Right ventricle myocardium superior (tissue), 1 donor: ENCODE measurements around the gene KCNJ16. TPM values are rescaled to one million over a fixed set of nuclear protein-coding genes. Genes with fewer than 3 reads are reported as not detected.

Experiments used
- ATAC-seq: fragments of 200-7000 bp; cut with Tn5 transposase; one replicate; pipeline ENCODE4 v1.9.1; 2020; ENCODE audit warnings: mild to moderate bottlenecking; ENCODE audit not compliant: poor library complexity
- DNase-seq: peaks from one replicate; pipeline ENCODE4 v3.0.0-alpha.2; 2020
- intact Hi-C: fragments of 100-400 bp; cut with DNase I; formaldehyde crosslinking; loops from one replicate; pipeline ENCODE4 v1.11.2; 2022
- total RNA-seq: library from RNA; stranded (reverse); fragmentation: NEBNext Ultra II Directional; extraction: Animal tissue kit (Norgen Biotek cat#: 25700); gene quantifications from one replicate; pipeline ENCODE4 v1.2.1, GENCODE V29; 2021
- donor health status: DM: no; HTN: yes; CAD: no; lungs with severe emphysema.

Gene KCNJ16
- total RNA-seq, 1 donor from 2014 or later, result not detected

DNA sequence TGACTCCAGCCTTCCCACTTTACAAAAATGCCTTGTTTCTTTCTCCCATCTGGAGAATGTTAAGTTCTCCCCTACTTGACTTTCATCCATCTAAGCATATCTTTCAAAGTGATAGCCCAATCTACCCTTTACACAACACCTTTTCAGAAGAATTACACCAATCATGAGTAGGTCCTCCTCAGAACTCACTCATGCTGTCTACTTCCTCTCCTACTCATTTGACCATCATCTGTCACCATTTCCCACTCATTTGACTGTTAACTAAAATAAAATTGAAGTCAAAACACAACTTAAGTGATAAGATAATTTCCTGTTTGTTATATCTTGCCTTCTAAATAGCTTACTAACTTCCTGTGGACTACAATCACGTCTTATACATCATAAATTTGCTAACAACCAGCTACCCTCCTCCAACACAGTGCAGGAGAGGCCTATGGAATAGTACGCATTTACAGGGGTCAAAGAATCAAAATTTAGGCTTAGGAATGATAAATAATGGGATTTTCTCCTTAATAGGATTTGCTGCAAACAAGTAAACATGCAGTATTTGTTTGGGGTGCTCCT is 16.1 kb downstream of the KCNJ16 start:
- ATAC-seq (no peak), DNase-seq (no peak)
- intact Hi-C loops, result no loop called here

DNA sequence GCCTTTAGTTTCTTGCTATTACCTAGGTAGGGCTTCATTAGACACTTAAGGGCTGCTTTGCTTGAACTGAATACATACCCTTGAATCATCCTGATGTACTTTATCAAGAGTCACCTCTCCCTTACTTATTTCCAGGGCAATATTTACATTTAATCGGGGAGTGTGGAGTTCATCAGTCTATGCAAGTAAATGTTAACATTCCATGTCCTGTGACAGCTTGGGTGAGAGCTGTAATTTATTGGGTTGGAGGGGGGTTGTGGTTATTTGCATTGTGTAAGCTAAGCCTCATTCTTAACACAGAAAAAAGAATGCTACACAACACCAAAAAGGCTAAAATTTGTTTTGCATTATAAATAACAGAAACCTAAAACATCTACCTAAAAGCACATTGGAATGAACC is 16.7 kb downstream of the KCNJ16 start:
- ATAC-seq, result no peak
- DNase-seq, result no peak
- intact Hi-C loops, result no loop called here

DNA sequence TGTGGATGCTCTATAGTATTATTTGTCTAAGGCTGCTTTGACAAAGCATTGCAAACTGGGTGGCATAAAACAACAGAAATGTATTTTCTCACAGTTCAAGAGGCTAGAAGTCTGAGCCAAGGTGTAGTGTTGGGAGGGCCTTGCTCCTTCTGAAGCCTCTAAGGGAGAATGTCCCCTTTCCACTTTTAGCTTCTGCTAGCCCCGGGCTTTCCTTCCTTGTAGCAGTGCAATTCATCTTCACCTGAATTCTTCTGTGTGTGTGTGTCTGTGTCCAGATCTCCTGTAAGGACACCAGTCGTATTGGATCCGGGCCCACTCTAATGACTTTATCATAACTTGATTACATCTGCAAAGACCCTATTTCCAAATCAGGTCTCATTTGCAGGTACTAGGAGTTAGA is 18.1 kb downstream of the KCNJ16 start:
- DNase-seq, result no peak
- intact Hi-C loops, result no loop called here
- no peak for ATAC-seq

DNA sequence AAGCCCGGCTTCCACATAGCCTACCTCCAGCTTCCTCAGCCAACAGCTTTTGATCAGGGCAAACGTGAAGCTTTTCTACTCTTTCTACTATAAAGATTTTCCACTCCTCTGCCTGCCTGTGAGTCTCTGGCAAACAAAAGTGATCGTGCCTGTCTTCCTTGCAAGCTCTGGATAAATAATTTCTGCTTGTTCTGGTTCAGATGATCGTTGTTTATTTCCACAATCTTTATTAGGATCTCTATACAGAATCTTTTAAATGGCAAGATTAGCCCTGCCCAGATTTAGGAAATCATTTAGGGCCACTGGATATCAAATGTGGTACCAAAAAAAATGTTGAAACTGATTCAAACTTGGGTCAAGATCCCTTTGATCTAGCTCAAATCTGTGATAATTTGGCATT is 20.4 kb downstream of the KCNJ16 start:
- intact Hi-C loops, result no loop called here
- DNase-seq (no peak), ATAC-seq (no peak)

DNA sequence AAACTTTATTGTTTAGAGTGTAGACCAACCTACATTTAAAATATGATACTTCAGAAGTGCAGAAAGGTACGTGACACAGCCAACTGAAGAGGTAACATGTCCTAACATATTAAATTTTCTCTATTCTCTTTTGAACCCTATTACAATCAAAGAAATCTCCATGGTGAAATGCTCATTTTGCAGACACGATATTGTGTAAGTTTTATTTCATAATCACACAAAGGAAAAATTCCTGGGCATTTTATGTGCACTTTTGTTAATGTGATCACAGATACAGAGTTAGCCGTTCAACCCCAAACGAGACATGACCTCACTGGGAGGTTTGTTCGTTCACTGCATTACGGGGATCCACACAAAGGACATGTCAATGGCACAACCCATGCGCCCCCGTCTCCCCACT is 21.8 kb downstream of the KCNJ16 start:
- intact Hi-C loops, result no loop called here
- DNase-seq, result no peak
- ATAC-seq, result no peak

DNA sequence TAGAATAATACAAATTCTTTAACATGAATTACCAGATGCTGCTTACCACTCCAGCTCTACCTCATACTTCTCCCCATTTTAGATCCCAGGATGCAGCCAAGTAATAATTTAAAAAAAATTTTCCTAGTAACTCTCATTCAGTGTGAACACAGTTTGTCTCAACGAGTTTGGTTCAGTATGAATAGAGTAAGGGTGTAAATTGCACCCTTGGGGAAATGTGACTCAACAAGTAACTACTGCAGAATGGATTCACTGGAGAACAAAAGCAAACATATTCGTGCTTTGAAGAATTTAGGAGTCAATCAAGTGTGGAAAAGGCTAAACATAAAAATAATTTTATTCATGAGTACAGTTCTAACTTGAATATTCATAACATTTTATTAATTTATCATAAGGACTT is 23.0 kb downstream of the KCNJ16 start:
- intact Hi-C loops, result no loop called here
- DNase-seq (no peak), ATAC-seq (no peak)

DNA sequence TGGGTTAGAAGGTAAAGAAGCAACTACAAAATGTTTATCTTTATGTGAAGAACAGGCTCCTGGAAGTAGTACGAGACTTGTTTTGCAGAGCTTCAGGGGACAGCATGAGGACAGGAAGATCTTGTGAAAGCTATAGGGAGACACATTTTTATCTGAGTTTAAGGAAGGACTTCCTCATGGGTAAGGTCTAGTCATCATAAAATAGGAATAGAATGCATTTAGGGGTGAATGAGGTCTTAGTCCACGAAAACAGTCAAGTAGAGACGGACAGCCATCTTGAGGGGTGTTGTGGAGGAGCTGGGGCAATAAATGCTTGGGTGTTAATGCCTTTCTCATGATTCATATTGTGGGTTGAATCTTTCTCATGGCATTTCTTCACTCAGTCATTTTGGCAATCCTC is 24.3 kb downstream of the KCNJ16 start:
- DNase-seq (no peak), ATAC-seq (no peak)
- intact Hi-C loops, result no loop called here

DNA sequence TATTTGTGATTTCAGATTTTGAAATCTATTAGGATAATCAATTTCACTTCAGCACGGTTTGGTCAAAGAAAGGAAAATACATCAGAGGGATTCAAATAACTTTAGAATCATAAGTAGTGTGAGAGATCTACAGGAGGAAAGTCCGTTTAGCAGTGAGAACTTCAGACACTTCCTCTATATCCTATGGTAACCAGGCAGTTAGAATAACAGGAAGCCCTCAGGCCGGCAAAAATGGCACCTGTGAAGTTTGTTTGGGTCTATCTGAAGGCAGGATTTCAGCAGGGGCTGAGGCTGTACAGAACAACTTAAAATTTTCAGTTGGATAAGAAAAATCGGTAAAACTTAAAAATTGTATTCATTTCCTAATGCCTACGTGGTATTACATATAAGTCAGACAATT is 24.9 kb downstream of the KCNJ16 start:
- intact Hi-C loops, result no loop called here
- ATAC-seq, result no peak
- peak; percentile 40 for DNase-seq

DNA sequence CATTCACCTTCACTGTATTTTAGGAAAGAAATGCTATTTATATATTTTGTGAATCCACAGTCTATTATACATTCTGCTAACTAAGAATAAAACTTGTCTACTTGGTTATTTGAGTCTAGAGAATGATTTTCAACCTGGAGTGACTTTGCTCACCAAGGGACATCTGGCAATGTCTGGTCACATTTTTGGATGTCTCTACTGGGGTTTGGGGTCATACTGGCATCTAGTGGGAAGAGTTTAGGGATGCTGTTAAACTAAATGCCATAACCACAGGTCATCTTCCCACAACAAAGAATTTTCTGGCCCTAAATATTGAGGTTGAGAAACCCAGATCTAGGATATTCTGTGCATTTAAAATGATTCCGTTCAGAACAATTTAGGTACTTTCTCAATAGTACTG is 26.0 kb downstream of the KCNJ16 start:
- DNase-seq (no peak), ATAC-seq (no peak)
- intact Hi-C loops, result no loop called here

DNA sequence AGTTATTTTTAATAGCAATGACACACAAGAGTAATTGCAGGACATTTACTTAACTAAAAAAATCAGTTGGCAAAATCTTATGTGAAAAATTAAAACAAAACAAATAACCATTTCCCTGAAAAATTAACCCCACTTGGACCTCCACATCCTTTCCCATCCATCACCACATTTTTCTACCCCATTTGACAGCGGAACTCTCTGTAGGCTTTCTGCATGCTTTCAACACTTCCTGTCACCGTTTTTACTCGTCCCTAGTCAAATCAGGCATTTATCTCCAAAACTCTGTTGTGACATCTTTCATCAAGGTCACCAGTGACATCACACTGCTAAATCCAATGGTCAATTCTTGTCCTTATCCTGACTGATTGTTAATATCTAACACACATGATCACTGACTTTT is 27.5 kb downstream of the KCNJ16 start:
- no peak for ATAC-seq
- DNase-seq, result no peak
- intact Hi-C loops, result no loop called here

DNA sequence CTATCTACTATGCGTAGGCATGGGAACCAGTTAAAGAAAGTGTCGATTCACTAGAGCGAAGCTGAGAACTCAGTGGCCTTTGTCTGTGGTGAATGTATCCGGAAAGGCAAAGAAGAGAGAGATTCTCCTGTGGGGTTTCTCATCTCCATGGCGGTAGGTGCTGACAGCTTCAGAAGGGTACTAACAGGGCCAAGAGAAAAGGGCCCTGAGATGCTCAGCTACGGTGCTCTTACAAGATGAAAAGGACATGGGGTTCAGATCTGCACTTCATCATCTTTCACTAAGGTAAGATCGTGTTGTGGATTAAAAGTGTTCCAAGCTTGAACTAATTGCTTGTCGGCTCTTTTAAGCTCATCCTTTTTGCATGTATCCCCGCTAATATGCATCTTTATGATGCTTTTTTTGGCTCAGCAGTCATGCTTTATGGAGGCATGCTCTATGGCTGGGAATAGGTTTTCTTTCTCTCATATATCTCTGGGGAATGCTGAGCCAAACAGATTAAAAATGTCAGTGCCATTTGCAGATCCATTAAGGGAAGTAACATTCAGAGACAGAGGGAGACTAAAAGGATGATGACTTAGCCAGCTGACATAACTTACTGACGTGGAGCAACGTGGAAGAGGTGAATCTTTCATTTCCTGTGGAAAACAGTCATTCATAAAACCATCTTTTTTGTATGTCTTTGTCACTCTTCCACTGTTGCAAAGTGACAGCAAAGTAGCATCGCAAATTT is 29.9 kb downstream of the KCNJ16 start:
- DNase-seq (no peak), ATAC-seq (no peak)
- intact Hi-C loops, result no loop called here

DNA sequence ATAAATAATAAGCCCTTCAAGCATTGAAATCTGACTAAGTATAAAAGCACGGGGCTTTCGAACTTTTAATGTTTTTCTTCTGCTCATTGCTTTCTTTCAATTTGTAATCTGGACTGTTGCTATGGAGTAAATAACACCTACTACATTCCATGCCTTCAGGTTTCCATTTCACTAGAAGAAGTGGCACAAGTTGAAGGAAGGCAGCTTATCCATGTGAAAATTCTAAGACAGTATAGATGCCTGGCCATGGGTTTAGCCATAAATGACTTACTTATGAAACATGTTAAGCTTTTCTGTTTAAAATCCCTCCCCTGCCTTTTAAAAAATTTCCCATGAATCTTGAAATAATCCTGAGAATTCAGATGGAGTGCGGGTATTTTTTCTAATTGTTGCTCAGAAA is 30.6 kb downstream of the KCNJ16 start:
- no peak for ATAC-seq
- intact Hi-C loops, result no loop called here
- no peak for DNase-seq

DNA sequence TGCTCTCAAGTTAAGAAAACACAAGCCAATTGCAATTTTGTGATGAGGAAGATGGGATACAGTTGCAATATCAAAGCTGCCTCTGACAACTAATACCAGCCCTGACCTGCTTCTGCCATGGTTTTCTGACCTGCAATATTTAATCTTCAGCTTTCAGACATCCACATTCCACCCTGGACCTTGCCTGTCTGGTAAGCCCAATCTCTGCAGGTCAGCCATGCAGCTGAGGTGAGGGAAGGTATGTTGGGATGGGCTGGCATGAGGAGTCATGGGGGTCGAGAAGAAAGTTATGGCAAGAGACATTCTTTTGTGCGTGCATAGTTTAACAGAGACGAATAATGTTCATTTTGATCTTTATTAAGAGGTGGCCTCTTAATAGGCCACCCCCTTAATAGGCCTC is 31.5 kb downstream of the KCNJ16 start:
- intact Hi-C loops, result no loop called here
- DNase-seq (no peak), ATAC-seq (no peak)

DNA sequence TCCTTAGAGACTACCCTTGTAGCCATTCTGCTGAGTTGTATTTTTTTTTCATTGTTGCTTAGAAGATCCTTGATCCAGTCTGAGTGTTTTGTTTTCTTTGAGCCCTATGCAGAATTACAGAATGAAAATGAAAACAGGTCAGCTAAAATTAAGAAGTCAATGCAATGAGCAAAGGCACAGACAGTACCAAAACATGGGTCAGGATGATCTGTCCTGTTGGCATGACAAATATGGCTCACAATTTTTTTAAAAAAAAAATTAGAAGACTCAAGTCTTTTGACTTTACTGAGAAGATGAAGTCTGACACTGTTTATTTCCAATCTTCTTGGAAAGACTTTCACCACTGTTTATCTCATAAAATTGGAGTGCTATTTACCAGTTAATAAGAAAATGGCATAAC is 32.4 kb downstream of the KCNJ16 start:
- ATAC-seq, result no peak

DNA sequence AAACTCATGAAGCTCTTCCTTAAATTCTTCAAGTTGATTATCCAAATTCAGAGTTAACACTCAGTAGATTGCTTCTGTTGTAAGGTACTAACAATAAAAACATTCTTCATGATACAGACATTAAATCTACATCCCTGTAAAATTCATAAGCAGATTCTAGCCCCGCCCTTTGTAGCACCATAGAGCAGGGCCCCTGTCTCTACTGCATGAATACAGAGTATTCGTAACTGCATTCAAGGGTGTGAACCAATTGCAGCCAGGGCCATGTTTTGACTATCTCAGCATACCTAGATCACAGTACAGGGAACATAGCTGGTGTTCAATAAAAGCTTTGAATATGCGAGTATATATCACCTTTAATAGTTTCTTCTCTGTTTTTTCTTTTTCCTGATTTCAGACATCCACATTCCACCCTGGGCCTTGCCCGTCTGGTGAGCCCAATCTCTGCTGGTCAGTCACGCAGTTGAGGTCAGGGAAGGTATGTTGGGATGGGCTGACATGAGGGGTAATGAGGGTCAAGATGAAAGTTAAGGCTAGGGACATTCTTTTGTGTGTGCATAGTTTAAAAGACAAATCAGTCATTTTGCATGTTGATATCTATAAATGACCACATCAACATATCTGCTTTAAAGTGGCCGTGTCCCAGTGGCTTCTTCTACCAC is 33.0 kb downstream of the KCNJ16 start:
- intact Hi-C loops, result no loop called here
- DNase-seq (no peak), ATAC-seq (no peak)

More for the DNA sequence above, 32.4 kb downstream of the KCNJ16 start:
- intact Hi-C loops, result no loop called here
- no peak for DNase-seq

DNA sequence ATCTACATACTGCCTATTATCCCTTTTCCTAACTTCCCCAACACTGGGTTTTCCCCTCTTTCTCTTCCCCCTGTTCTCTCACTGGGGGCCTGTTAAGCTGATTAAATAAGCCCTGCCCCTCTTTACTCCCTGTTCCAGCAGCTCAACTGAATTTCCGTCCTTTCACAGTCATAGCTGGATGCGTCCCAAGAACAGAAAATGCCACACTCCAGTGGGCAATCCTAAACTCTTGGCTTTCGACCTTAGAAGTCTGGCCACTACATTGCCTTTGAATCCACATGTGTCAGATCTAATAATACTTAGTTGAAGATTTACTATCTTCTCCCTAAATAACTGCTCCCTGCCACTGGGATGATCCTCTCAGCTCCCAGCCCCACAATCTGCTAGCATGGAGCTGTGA is 34.5 kb downstream of the KCNJ16 start:
- ATAC-seq, result no peak
- intact Hi-C loops, result no loop called here
- no peak for DNase-seq

DNA sequence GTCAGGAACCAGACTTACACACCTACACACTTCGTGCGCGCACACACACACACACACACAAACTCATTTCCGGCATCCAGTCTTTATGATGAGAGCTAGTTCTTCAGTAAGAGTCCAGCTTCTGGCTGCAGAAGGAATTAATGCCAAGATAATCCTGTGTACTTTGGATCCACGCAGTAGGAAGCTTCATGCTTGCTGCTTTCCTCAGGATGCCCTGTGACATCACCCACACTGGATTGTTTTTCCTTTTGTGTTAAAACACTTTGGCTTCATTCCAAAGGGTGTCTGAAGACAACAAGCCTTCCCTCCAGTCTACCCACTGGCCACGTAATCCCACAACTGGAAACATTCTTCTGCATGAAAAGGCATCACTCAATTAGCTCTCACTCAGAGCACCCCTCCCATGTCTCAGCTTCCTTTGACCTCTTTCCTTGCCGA is 35.4 kb downstream of the KCNJ16 start:
- ATAC-seq, result no peak
- intact Hi-C loops, result no loop called here
- DNase-seq, result no peak

DNA sequence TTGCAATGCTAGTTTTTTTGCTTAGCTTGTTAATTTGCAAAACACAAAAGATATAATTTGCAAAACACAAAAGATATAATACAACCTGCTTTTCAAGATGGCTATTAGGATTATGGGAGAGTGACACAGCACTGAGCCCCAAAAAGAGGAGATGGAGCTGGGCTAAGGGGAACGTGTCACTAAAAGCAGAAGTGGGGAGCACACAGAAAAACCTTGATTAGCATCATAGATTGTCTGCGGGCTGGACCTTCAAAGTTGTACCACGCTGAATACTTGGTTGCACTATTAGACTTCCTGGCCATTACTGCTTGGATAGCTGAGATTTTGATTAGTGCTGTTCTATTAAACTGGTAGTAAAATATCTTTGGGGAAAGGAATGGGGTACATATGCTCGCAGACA is 36.2 kb downstream of the KCNJ16 start:
- intact Hi-C loops, result no loop called here
- no peak for DNase-seq
- no peak for ATAC-seq

DNA sequence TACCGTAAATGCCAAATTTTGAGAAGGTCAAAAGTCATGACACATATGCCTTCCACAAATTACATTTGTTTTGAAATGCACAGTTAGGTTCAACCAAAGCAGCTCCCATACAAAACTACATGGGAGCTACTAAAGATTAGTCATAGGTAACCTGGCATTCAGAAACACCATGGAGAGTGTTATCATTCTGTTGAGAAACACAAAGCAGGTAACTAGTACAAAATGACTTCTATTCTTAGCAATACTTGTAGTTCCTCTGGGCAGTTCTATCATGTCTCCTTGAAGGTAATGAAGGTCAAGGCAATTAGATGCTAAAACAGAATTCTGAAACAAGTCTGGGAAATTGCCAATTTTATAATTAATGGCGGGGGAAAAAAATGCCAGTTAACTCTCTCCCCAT is 39.4 kb downstream of the KCNJ16 start:
- DNase-seq (no peak), ATAC-seq (peak; percentile 56)
- intact Hi-C loops, result no loop called here

DNA sequence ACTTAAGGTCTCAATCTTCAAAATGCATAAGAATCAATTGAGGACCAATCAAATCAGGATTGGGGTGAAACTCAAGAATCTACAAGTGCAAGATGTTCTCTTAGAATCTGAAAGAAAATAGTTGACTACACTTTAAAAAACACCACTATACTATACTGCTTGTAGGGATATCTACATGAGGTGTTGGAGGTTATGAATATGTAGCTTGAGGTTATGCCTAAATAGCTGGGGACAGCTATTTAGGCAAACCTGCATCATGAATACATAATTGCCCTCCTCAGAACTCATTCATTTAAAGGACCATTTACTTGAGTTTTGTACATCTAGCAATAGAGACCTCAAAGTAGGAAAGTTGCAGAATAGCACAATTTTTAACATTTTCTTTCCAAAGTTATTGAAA is 40.1 kb downstream of the KCNJ16 start:
- intact Hi-C loops, result no loop called here
- DNase-seq (no peak), ATAC-seq (no peak)
